GM19239 (cell line): ENCODE measurements around the gene TNFAIP3.

Source experiments
- DNase-seq: peaks from one replicate; pipeline ENCODE4 v3.0.0; 2011; ENCODE audit warnings: low spot score; ENCODE audit not compliant: insufficient read length
- FAIRE-seq: peaks from 2 replicates; lab custom pipeline; 2011; peaks lifted over from hg19 to GRCh38; lab: Jason Lieb, UNC

TNFAIP3 gene

DNA sequence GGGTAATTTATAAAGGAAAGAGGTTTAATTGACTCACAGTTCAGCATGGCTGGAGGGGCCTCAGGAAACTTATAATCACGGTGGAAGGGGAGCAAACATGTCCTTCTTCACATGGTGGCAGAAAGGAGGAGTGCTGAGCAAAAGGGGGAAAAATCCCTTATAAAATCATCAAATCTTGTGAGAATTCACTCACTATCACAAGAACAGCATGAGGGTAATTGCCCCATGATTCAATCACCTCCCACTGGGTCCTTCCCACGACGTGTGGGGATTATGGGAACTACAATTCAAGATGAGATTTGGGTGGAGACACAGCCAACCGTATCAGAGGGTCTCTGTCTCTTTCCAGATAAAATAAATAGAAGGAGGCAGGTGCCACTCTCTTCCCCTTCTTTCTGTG, 48.7 kb downstream of the TNFAIP3 start:
- DNase-seq (no peak), FAIRE-seq (no peak)

- DNase-seq (no peak), FAIRE-seq (no peak)
Measured at GRCh38 chr6:137917551-137918325, 50.7 kb downstream of the TNFAIP3 start.

GRCh38 chr6:137919502-137919823, 52.4 kb downstream of the TNFAIP3 start:
- FAIRE-seq (no peak), DNase-seq (no peak)

DNA sequence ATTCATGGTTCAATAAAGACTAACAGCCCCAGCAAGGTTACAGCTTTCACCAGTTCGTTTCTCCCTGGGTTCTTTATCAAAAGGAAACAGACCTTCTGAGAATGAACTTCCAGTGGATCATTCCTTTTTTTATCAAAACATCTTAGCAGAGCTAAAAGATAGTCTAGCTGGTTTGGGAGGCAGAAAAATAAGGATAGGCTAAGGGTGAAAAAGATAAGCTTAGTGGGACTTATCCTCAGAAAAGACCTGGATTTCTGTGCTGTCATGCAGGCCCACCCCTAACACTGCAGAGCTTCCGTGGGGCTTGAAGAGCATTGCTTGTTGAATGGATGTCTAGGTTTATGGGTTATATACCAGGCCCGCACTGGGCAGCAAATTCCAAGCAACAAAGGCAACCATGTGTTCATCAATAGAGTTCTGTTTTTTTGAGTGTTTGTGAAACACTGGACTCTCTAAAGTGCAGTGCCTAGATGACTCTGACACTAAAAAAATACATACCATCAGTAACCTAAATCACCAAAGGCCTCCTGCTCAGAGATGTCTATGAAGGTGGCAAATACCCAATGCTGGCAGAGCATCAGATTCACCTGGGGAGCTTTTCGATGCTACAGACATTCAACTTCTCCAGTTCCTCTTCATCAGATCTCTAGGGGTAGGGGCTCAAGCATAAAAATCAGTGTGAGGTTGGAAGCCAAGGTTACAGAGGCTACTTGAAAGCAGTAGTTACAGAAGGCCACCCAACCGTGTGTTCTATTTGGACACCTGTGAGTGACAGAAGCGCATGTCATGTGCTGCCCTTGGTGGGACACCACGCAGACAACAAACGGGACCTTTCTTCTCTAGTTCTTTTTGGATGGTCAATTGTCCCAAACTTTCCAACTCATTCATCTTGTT, 53.0 kb downstream of the TNFAIP3 start:
- DNase-seq (no peak), FAIRE-seq (peak; percentile 97)

- no peak for DNase-seq
- FAIRE-seq: peak; percentile 95
Measured at GRCh38 chr6:137921823-137922222, 54.8 kb downstream of the TNFAIP3 start.

GRCh38 chr6:137923866-137924653, 57.0 kb downstream of the TNFAIP3 start:
- DNase-seq: no peak
- peak; percentile 35 for FAIRE-seq

DNA sequence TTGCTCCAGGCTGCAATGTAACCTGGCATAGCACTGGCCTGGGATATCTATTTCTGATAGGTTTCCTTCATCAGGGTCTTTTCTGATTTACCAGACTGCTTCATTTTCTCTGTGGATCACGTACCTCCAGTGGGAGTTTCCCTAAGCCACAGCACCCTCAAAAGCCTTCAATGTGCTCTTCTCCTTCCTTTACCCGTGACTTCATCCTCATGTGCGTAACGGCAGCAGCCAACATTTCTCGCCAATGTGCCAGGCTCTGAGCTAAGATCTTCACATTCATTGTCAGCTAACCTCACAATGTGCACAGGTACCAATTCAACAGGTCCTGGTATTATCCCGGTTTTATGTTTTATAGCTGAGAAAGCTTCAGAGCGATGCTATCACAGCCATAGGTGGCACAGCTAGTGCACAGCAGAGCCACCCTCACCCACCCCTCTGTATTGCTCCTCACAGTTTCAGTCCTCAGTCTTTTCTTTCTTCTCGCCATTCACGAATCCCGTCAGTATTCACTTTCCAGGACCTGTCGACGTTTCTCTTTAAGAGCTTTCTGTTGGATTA, 58.2 kb downstream of the TNFAIP3 start:
- DNase-seq: no peak
- no peak for FAIRE-seq

DNA sequence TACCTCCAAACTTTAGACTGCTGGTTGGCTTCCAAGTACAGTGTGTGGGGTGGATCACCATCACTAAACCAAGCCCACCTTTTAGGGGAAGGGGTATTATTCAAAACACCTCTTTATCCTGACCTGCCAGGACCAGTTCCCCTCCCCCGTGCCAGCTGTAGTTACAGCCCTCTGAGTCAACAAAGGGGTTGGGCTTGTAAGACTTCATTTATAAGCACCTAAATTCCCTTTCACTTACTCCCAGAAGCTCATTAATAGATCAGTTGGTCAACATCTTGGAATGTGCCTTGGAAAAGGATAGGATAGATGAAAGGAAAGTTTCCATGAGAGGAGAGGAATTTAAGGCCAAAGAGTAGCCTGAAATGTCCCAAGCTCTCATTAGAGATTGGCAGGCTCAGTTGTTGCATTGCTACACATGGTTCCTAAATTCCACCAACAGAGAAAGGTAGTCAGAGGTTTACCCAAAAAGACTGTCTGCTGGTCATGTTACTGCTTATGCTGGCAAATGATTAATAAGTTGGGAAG, 59.2 kb downstream of the TNFAIP3 start:
- FAIRE-seq (no peak), DNase-seq (no peak)

DNA sequence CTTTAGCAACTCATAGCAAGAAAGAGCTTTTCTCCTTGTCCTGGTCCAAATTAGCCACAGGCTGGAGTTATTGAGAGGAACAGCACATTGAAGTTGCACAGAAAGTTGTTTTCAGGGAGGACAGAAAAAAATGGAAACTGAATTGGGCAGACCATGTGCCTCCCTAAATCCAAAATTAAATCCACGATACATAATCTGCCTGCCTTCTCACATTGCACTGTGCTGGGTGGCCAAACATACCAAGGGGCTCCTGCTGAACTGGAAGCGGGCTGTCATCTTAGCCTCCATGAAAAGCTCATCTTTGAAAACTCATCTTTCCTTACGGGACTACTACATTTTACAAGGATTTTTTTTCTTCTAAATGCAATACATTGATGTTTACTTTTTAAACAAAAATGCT, 59.9 kb downstream of the TNFAIP3 start:
- DNase-seq (no peak), FAIRE-seq (no peak)

GRCh38 chr6:137927777-137928218, 60.7 kb downstream of the TNFAIP3 start:
- FAIRE-seq: peak; percentile 100
- no peak for DNase-seq

GRCh38 chr6:137928286-137928685, 61.2 kb downstream of the TNFAIP3 start:
- FAIRE-seq: no peak
- DNase-seq: no peak

DNA sequence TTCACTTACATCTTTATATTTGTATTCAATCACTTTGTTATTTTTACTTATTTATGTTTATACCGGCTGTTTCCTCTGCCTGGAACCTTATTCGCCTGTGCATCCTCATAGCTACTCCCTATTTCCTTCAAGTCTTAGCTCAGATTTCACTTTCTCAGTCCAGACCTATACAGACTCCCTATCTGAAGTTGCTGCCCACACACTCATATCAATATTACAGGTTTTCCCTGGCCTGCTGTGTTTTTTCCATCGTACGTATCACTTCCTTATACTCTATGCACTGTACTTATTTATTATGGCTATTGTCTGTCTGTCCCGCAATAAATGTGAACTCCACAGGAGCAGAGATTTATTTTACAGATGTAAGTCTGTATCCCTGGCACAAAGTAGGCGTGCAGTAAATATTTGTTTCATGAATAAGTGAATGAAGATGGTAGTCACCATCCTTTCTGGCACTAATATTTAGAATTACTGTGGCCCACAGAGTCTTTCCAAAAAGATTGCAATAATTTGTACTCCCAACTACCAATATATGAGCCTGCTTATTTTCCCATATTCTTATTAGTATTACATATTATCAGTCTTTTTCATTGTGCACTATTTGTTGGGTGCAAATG, 64.9 kb downstream of the TNFAIP3 start:
- DNase-seq (no peak), FAIRE-seq (peak; percentile 70)
